HG03521 (cell line): ENCODE data around the gene TTLL5.

Source experiments
- ATAC-seq: cut with Tn5 transposase; IDR thresholded peaks from one replicate; pipeline ENCODE4 v1.9.1; 2021; ENCODE audit warnings: mild to moderate bottlenecking, moderate library complexity; ENCODE audit not compliant: unreplicated experiment

TTLL5 gene

DNA sequence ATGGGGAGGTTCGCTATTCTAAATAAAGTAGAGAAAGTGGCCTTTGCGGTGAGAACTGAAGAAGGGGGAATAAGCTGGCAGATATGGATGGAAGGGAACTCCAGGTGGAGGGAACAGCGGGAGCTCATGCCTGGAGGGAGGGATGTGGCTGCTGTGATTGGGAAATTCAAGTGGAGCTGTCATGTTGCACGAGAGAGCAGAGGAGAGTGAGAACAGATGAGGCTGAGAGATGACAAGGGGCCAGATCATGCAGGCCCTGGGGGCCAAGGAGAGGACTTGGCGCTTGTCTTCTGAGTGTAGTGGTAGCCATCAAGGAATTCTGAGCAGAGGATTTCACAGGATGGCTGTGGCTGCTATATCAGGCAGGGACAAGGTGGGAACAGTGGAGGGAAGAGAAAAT is 285.7 kb downstream of the TTLL5 start:
- no peak for ATAC-seq

DNA sequence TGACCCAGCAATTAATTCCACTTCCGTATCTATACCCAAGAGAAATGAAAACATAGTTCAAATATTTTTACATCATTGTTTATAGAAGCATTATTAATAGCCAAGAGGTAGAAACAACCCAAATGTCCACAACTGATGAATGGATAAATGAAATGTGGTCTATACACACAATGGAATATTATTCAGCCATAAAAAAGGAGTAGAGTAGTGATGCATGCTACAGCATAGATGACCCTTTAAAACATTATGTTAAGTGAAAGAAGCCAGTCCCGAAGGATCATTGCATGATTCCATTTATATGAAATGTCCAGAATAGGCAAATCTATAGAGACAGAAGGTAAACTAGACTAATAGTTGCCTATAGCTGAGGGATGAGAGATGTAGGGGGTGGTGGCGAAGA is 291.4 kb downstream of the TTLL5 start:
- no peak for ATAC-seq

DNA sequence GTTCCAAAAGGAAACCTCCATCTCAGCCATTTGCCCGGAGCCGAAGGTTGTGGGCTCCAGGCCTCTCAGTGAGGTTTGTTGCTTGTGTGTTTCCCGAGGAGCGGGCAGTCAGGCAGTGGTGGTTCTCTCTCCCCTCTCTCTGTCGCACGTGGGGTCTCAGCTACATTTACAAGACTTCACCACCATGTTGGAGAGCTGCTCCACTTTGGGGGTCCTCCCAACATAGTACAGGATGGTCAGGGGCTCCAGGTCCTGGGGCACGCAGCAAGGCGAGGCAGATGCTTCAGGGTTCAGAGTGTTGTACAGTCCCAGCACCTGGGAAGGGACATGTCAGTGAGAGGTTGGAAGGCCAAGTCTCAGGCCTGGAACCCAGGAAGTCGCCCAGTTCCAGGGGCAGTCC is 298.0 kb downstream of the TTLL5 start:
- ATAC-seq = no peak

DNA sequence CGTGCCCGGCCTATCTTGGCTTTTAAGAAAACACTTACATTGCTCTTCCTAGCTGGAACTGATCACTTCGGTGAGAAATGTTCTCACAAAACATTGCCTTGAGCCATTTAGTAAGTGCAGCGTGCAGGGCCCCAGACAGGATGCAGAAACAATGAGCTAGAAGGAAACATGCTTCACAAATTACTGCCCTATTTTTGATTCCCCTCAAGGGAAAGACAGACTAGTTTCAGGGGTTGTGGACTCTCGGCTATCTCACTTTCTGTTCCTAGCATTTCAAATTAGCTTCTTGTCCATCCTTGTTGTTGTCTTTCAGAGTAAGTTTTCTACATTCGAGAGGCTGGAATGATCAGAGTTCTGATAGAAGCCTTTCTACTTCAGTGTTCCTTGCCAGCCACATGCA is 299.2 kb downstream of the TTLL5 start:
- ATAC-seq = no peak

DNA sequence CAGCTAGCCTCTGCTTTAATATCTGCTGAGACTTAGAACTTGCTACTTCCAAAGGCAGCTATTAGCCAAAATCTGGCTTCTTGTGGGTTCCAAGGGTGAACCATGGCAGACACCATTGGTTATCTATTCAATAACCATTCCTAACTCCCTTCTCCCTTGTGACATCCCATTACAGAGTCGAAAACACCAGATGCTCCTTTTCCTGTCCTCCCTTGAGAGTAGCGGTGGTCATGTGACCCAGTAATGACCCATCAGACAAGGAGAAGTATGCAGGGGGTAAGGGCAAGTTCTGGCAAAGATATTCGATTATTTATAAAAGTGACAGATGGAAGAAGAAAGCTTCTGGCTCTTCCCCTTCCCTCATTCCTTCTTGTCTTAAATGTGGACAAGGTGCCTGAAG is 300.6 kb downstream of the TTLL5 start:
- ATAC-seq = no peak

DNA sequence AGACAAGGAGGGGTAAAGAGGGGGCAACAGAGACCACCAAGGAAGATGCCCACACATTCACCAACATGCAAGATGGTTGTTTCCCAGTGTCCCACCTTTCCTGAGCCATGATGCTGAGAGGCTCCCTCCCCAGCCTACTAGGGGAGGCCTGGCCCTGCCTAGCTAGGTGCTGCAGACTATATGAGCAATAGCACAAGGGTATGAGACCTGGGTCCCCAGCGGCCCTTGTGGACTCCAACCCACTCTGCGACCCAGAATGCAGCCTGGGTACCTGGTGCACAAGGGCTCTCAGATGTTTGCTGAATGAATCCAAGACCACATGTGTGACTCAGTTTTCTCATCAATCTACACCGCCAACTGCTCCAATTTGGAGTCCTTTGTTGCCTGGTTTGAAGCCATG is 306.8 kb downstream of the TTLL5 start:
- ATAC-seq = no peak

DNA sequence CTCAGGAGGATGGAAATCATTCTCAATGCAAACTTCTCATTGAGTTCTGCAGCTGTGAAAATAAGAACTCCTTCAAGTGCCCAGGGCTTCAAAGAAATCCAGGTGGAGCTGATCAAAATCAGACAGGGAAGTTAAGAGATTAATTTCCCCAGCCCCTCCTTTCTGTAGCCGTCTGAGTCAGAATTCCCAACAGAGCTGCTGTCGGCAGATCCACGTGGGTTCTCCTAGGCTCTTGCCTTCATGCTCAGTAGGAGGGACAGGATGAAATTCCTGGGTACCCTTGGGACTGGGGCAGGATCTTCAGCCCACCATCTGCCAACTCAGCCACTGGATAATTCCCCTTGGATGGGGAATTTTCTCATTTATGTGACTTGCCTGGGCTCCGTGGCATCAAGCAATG is 307.4 kb downstream of the TTLL5 start:
- ATAC-seq = no peak

DNA sequence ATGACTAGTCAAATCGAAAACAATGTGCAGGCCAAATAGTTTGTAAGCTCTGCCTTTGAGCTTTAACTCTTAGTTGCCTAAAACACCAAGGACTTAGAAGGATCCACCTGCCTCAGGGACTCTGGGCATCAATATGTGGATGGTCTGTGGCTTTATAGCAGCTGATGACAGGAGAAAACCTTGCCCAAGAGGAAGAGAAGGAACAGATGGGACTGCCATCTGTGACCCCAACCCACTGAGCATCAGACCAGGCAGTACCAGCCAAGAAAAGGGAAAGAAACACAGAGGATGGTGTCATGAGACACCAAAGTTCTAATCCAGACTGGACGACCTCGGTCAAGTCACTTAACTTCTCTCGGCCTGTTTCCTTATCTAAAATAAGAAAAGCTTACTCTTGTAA is 308.1 kb downstream of the TTLL5 start:
- no peak for ATAC-seq

DNA sequence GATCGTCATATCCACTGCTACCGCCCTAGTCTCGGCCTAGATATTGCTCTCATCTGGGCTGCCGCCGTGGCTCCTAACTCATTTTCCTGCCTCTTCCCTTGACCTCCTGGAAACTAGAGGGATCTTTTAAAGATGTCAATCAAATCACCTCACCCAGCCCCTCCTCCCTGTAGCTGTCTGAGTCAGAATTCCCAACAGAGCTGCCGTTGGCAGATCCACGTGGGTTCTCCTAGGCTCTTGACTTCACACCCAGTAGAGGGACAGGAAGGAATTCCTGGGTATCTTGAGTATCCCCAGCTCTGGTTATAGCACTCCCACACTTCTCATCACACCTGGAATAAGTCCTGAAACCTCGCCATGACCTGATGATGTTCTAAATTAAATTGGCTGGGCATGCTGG is 308.8 kb downstream of the TTLL5 start:
- ATAC-seq = no peak

DNA sequence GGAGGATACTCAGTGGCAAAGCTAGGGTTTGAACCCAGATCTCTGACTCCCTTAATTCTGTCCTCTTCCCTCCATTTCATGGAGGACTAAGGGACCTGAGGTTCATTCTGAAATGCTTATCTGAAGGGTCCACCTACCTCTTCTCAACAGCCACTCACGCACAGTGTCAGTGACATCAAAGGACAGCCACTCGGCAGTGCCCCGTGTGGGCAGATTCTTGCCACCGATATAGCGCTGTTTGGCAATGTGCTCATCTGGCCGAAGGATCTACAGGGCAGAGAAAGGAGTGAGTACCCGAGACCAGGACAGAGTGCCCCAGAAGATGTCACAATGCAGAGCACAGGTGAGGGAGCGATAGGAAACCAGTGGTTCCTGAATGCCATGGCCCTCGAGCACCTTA is 309.9 kb downstream of the TTLL5 start:
- no peak for ATAC-seq

DNA sequence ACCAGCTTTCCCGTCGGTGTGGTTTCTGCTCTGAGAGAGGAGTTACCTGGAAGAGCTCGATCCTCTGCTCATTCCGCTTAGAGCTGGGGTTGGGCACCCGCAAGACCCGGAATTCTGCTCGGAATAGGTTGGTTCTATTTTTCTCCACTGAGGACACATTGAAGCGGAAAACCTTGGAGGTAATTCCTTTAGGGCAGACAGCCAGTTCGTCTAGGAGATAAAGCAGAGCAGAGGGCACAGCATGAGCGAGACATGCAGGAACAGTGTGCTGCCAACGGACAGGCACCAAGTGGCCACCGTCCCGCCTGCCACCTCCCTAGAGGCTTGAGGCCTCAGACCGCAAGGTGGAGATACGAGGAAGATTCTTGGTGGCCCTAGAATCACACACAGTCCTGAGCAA is 310.5 kb downstream of the TTLL5 start:
- no peak for ATAC-seq

DNA sequence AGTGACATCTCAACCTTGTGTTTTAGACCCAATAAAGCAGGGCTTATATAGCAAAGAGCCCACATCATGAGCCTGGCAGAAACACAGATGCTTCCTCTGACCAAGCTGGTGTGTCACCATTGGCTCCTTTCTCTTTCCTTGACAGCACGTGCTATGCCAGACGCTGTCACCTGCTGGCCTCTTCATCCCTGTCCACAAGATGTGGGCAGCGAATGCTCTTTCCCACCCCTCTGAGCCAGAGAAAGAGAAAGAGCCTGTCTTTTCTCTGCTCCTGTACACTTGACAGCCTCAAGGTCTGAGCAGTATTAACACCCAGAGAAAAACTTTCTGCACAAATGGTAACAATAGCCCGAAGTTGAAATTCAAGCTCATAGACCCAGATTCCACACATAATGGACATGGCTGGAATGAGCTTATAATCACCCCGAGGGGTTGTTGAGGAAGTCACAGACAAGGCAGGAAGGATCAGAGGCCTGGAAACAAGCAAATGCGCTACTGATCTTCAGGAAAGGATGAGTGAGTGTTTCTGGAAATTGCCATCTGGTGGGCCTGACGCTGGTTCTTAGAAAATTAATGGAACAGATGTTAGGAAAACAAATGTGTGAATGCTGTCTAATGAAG is 311.9 kb downstream of the TTLL5 start:
- no peak for ATAC-seq

DNA sequence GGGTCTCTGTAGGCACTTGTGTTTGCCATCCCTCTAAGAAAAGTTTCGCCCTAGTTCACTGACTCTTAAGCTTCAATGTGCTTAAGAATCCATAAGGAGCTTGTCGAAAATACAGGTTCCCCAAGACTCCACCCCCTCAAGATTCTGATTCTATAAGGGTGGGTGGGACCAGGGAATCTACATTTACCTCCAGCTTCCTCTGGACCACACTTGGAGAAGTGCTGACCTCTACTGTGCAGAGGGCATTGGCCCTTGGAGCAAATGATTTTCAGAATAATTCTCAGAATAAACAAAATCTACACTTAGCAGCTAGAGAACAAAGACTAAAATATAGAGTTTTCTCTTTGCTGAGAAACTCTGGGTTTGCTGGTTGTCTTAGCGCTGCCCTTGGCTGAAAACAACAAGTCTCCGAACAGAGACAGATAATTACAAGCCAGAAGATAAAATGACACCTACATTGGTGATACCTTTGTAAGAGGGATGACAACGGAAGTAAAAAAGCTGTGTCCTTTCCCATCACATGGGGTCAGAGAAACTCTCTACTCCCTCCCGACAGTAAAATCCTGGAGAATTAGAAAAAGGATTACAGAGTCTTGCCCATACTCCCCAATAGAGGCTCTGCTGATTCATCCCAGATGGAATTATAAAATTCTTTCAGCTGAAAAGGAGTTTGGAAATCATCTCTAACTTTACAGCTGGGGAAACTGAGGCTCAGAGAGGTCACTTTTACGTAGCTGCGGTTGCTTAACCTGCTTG is 316.0 kb downstream of the TTLL5 start:
- ATAC-seq = no peak

DNA sequence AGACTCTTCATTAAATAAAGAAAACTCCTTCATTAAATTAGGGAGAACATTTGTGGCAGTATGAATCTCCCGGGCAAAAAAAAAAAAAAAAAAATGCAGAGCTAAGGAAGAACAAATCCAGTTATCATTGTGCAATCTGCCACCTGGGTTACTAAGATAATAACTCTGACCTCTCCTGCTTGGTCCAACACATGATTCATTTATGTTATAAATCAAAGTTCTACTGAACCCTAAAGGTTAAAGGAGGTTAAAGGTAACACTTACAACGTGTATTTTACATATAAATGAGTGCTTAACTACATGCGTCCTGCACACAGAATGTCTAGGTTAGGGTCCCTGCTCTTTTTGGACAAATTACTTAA is 316.5 kb downstream of the TTLL5 start:
- no peak for ATAC-seq

DNA sequence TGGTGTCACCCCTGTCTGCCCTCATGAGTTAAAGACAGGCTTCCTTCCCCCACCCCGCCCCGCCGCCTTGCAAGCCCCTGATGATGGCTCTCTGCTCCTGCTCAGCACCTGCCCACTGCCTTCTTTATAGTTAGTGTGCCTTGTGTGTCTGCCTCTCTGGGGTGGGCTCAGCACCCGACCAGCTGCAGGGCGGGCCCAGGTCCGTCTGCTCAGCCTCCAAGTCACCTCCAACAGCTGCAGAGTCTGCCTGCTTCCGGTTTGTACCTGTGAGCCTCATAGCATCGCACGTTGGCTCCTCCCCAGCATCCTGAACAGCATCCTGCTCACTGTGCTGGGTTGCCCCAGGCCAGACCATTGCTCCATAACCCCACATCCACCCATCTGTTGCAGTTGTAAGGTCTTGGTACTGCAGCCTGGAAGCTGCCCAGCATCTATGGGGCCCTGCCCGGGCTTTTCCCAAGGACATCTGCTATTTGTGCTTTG is 317.2 kb downstream of the TTLL5 start:
- no peak for ATAC-seq

DNA sequence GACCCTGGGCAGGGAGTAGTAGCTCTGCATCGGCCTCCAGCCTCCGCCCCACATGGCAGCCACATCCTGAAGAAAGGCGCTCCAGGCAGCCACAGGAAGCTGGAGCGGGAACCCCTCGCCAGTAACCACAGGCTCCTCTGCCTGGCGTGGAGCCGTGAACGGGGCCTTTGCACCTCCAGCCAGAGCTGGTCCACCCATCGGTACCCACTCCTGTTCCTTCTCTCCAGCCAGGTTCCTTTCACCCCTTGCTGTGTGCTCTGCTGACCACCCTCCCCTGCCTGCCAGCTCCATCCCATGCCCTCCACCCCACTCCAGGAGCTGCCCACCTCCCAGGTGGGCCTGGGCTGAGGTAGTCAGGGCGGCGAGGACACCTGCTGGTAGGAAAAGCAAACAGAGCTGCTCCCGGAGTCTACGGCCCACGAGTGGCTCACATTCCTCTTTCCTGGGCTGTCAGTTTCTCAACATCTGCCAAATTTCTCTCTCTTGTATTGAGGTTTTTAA is 318.1 kb downstream of the TTLL5 start:
- no peak for ATAC-seq

DNA sequence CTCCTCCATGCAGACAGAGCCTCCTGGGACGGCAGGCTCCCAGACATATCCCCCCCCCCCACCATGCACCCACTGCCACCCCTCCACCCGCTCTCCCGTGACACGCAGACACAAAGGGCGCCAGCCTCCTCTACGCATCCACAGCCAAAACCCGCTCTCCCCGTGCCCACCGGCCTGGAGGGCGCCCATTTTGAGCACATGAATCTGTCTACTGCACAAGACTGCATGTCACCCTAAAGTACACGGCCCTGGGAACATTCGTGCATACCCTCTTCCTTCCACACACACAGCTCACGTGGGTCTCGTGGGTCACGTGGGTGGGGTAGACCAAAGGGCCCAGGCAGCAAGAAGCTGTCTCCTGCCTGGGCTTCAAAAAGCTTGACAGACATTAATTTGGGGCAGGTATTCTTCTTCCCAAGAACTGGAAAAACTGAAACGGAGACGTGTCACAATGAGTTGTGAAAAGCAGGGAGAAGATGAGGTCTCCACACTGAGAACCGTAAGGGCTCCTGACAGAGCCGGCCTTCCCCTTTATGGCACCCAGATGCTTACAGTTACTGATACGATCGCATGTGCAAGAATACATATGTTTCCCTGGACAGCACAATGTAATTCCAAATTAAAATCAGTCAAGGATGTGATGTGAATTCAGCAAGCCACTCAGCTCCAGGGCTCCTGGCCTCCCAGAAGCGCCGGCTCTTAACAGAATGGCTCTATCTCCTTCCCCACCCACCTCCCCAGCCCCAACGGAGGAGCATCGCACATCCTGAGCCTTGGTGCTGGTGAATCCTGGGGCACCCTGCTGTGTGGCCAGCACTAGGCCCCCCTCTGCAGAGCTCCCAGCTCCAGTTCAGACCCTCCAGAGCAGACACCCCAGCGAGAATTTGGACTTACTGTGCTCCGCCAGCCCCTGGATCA is 318.9 kb downstream of the TTLL5 start:
- no peak for ATAC-seq

DNA sequence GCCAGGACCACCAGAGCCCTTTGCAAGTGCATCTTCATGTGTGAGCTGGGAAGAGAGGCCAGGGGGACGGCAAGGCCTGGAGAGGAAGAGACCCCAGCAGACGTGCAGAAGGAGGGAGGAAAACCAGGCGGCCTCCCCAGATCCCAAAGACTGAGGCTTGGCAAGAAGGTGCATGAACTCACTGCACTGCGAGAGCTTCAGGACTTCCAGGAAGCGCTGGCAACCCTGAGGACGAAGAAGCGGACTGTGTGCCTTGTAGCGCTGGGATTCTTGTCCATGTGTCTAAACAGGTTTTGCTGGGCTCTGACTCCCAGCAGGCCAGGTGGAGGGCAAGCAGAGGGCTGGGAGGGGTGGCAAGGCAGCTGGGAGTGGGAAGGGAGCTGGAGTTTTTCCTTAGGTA is 319.8 kb downstream of the TTLL5 start:
- ATAC-seq = no peak

DNA sequence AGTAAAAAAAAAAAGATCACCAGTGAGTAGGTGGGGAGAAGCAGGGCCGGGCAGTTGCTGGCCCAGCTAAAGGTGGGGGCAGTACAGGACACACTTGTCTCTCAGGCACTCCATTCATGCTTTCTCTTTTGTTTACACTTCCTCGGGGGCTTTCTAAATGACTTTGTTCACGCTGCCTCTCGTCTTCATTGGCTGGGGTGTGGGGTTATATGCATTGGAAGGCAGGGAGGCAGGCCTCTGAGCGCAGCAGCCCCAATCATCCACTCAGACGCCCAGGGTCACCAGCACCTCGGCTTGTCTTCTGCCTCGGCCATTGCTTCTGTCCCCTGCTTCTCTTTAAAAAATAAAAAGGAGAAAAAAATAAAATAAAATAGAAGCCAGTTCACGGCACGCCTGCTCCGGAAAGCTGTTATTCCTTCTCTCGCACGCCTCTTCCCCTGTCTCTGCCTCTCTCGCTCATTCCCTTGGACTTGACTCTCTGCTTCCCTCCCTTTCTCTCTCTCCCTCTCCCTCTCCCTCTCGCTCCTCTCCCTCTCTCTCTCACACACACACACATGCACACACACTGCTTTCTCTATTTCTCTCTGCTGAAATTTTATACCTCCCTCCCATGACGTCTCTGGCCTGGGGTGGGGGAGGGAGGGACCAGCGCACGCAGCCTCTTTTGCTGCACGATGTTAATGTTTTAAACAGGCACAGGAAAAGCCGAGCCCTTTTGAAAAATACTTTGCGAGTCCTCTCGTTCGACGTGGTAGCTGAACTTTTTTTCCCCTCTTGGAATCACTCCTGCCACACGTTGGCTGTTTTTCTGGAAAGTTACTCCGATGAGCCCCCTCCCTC is 320.6 kb downstream of the TTLL5 start, which contains the start of gene TGFB3:
TGFB3 (minus strand) TSS at position 570 of the 840 bp plus-strand sequence. CDS start 1,102 bp downstream, outside the sequence.
- ATAC-seq = peak; percentile 34

DNA sequence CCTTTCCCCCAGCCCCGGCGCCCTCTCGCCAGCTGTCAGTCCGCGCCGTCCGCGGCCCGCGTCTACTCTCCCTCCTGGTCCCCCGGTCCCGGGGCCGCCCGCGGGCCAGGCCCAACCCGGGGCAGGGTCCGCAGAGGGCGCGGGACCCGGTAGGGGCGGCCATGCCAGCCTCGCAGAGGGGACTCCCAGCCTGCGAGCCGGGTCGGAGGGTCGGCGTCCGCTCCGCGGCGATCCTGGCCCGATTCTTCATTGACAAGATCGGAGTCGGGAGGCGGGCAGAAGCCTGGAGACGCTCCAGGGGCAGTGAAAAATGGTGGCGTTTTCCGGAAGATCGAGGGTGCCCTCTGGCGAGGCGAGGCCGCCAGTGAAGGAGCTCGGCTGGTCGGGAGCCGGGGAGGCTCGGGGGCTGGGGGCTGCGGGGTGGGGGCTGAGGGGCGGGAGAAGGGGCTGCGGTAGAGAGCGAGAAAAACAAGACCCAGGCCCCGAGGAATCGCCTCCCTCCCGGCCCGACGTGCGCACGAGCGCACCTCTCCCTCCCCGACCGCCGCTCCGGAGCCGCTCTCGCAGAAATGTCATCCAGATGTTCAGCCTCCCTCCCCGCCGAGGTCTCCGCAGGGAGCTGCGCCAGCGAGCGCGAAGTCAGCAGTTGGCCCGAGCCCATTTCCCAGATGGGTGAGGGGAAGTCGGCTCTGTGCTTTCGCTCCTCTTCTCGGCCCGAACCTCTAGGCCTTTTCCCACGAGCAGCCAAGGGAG is 321.4 kb downstream of the TTLL5 start:
- peak; percentile 45 for ATAC-seq
